H1 (cell line): ENCODE results near the gene F10. TPM values are rescaled to one million over a fixed set of nuclear protein-coding genes. Genes with fewer than 3 reads are reported as not detected.

Experiments
- BACH1 ChIP-seq: IDR thresholded peaks from 2 replicates; pipeline ENCODE4 v1.6.1; 2012; ENCODE audit warnings: low read length, improper control_type of control experiment
- CHD7 ChIP-seq: fragments of 300-600 bp; sonication (generic); IDR thresholded peaks from 2 replicates; pipeline ENCODE4 v1.7.1; 2012; ENCODE audit warnings: low read length, moderate library complexity, mild to moderate bottlenecking, inconsistent platforms; ENCODE audit not compliant: insufficient replicate concordance
- EP300 ChIP-seq, 2 experiments: IDR thresholded peaks; 1 replicate in 1 of 2; 2 replicates in 1 of 2; pipeline ENCODE4 v1.6.1; 2011 to 2012; ENCODE audit warnings: low read depth in 2 of 2, low read length in 2 of 2, mild to moderate bottlenecking in 2 of 2, borderline replicate concordance in 1 of 2, inconsistent platforms in 1 of 2, moderate library complexity in 1 of 2
- GABPA ChIP-seq: IDR thresholded peaks from 2 replicates; pipeline ENCODE4 v1.6.1; 2011; ENCODE audit warnings: mild to moderate bottlenecking, low read length, moderate library complexity, borderline replicate concordance; ENCODE audit not compliant: insufficient read depth
- RBBP5 ChIP-seq: IDR thresholded peaks from 2 replicates; pipeline ENCODE4 v1.7.1; 2012; ENCODE audit warnings: low read depth, mild to moderate bottlenecking, inconsistent platforms, low read length, moderate library complexity, borderline replicate concordance
- SAP30 ChIP-seq: fragments of 300-600 bp; sonication (generic); IDR thresholded peaks from 2 replicates; pipeline ENCODE4 v1.7.1; 2012; ENCODE audit warnings: low read length, moderate library complexity, mild to moderate bottlenecking, inconsistent platforms; ENCODE audit not compliant: insufficient read depth, insufficient replicate concordance
- polyA plus RNA-seq, 7 experiments: library from polyadenylated mRNA; depleted of rRNA in 3 of 7; stranded (reverse) in 5 of 7; unstranded in 2 of 7; fragments of >200 nt in 5 of 7; fragments of 200-250 nt in 2 of 7; gene quantifications; 1 replicate in 5 of 7; 2 replicates in 1 of 7; 4 replicates in 1 of 7; pipeline versions ENCODE4 v1.2.1 to v1.2.3, GENCODE V29; 2011 to 2013; ENCODE audit warnings: missing spikeins in 2 of 7, mixed read lengths in 2 of 7
- total RNA-seq: library from RNA; stranded (reverse); fragmentation: NEBNext Ultra II Directional; extraction: Animal tissue kit (Norgen Biotek cat#: 25700); gene quantifications from 2 replicates; pipeline ENCODE4 v1.2.1, GENCODE V29; 2021
- TF ChIP-seq, protein P1 (sequence below): IDR thresholded peaks from 2 replicates; pipeline ENCODE4 v1.6.1; 2012; ENCODE audit warnings: inconsistent platforms
- TF ChIP-seq, protein P2 (sequence below), 3 experiments: IDR thresholded peaks; 1 replicate in 2 of 3; 2 replicates in 1 of 3; pipeline versions ENCODE4 v1.5.1 to v1.6.1; 2011; ENCODE audit warnings: low read length in 3 of 3, mild to moderate bottlenecking in 3 of 3, inconsistent platforms in 2 of 3, low read depth in 1 of 3, moderate library complexity in 1 of 3; ENCODE audit not compliant: insufficient read depth in 1 of 3; ENCODE audit errors: control extremely low read depth in 1 of 3

Gene F10
- total and polyA plus RNA-seq, 2 of the 8 experiments (the other 6 are each of a cell fraction or from before 2014, with no cell fraction given) = 2.0 to 4.2 TPM

DNA sequence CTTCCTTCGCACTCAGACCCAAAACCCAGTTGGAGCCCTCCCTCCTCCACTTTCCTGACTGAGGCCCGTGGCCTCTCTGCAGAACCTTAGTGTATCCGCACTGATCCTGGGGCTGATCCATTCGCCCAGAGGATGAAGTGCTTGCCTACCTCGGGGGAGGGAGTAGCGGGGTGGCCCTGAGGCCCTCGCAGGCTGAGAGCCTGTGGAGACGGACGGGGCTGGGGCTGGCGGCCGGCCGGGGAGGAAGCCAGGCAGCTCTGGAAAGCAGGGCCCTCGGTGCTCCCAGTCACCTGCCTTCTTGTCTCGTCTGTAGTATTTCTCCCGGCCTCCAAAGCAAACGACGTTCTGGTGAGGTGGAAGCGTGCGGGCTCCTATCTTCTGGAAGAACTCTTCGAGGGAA, 37.1 kb downstream of the F10 start (continued):
- TF ChIP-seq CHD7 (no peak), SAP30 (no peak), GABPA (no peak), BACH1 (no peak), EP300 (IDR thresholded peaks at IDR 0.05; ENCODE audit: borderline replicate concordance in 1 of 2, low read depth in 2 of 2, low read length in 2 of 2) (no peak), RBBP5 (no peak)
- TF ChIP-seq, protein P1, sequence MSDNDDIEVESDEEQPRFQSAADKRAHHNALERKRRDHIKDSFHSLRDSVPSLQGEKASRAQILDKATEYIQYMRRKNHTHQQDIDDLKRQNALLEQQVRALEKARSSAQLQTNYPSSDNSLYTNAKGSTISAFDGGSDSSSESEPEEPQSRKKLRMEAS = no peak
- TF ChIP-seq, protein P2, sequence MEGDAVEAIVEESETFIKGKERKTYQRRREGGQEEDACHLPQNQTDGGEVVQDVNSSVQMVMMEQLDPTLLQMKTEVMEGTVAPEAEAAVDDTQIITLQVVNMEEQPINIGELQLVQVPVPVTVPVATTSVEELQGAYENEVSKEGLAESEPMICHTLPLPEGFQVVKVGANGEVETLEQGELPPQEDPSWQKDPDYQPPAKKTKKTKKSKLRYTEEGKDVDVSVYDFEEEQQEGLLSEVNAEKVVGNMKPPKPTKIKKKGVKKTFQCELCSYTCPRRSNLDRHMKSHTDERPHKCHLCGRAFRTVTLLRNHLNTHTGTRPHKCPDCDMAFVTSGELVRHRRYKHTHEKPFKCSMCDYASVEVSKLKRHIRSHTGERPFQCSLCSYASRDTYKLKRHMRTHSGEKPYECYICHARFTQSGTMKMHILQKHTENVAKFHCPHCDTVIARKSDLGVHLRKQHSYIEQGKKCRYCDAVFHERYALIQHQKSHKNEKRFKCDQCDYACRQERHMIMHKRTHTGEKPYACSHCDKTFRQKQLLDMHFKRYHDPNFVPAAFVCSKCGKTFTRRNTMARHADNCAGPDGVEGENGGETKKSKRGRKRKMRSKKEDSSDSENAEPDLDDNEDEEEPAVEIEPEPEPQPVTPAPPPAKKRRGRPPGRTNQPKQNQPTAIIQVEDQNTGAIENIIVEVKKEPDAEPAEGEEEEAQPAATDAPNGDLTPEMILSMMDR (IDR thresholded peaks at IDR 0.05; ENCODE audit: control extremely low read depth in 1 of 3, insufficient read depth in 1 of 3, low read depth in 1 of 3, low read length in 3 of 3) = no peak
- TF ChIP-seq, all 59 proteins: peak for 0
